GM19328 (cell line): ENCODE data around the gene ASB1.
A peak's percentile ranks its signal among the peaks of the same experiment; 100 is the strongest.

Experiments used
- ATAC-seq: cut with Tn5 transposase; IDR thresholded peaks from one replicate; pipeline ENCODE4 v1.9.1; 2021; ENCODE audit warnings: mild to moderate bottlenecking, moderate library complexity; ENCODE audit not compliant: unreplicated experiment

ASB1 gene

DNA sequence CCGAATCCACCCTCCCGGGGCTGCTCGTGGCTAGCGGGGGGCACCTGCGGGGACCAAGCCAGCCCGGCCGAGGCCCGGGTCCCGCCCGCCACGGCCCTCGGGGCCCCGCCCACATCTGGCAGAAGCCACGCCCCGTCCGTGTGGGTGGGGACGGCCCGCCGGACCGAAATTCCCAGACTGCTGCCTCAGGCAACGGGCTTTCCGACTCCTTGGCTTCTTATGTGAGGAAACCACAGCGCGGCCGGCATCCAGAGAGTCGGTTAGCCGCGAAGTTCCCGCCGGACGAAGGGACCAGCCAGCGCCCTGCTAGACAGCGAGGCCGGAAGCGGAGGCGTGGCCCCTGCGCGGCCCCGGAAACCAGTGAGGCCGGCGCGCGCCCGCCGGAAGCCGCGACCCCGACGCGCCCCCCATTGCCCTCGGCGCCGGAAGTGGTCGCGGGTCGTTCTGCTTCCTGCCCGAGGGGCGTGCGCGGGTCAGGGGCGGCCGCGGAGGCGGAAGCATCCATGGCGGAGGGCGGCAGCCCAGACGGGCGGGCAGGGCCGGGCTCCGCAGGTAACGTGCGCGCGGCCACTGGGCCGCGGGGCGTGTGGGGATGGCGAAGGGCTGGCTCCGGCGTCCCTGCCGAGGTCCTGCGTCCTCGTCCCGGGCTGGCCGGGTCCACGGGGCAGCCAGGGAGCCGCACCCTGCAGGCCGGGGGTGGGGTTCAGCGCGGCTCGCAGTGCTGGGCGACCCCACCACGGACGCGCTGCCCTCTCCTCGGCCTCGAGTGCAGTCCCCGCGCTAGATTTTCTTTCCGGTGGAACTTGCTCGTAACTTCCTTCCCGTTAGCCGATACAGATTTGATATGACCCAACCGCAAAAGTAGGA, at the start of gene ASB1:
Gene ASB1, plus strand, starts transcription at position 360 of the 867 bp plus-strand sequence. Its CDS starts 144 bp downstream, at position 504.
- peak; percentile 78 for ATAC-seq

DNA sequence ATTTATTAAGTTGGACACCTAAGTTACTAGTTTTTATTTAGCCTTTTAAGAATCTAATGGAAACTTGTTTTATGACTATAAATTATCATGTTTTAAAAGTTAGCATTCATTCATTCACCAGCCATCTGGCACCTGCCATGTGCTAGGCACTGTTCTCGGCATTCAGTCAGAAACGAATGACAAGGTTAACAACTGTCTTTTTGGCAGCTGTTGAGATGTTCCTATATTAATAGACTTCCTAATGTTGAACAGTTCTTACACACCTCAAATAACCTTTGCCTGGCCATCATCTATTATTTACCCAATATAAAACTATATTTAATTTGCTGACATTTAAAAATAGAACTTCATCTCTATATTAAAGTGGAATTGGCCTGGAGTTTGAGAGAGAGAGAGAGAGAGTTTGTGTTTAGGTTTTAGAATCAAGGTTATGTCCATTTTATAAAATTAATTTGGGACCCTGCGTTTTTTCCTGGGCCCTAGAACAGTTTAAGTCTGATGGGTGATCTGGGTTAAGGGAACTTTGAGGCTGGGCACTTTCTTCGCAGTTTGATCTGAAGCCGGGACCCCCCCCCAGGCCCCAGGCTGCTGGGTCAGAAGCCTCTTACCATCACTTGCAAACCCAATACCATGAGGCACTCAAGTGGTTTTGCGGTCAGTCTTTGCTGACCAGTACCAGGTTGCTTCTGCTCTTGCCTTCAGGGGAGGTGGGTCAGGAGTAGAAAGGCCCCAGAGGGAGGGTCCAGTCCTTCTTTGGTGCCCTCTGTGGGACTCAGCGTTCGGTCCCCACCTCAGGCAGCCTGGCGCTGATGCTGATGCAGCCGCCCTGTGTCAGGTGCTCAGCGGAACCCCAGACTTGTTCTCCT, 48.3 kb upstream of the ASB1 start:
- ATAC-seq = no peak

DNA sequence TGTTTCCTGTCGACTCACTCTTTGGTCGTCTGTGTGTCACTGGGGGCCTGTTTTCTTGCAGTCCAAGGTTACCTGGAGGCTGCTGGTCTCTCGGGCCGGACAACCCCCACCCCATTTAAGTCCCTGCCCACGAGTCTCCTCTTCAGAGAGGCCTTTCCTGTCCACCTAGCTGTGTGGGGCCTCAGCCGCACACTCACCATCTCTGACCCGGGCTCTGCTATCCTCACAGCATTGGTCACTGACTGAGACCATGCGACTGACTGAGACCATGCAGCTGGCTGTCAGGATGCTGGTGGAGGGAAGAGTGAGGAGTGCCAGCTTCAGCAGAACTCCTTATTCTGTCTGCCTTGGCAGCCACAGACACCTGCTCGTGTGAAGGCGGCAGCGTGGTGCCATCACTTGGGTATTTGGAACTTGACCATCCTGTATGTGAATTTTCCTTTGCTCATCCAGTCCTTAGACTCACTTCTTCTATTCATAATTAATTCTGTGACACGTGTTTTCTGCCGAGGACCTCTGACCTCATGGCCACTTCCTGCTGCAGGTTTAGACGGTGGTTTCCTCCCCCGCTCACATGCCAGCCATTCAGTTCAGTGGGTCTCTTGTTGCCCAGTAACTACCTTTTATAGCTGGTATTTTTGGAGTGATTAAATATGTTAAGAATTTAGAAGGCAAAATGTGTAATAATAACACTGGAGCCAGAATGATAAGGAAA, 47.5 kb upstream of the ASB1 start:
- ATAC-seq = no peak

GRCh38 chr2:238380336-238380735, 46.4 kb upstream of the ASB1 start:
- no peak for ATAC-seq

GRCh38 chr2:238380785-238381184, 45.9 kb upstream of the ASB1 start:
- no peak for ATAC-seq

- no peak for ATAC-seq
Measured at GRCh38 chr2:238381341-238382115, 45.2 kb upstream of the ASB1 start.

DNA sequence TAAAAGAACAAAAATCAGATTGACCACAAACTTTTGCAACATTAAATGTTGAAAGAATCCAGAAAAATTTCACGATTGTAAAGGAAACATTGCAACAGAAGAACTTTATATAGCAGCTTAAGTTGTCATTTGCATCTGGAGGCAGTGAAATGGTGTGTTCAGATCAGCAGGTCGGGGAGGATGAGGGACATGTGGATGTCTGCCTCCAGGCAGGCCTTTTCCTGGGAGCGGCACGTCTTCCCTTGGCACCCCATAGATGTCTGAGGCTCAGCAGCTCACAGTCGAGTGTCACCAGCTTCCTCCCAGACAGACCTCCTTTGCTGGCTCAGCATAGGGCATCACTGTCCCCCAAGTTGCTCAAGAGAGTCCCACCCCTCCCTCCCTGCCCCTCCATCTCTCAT, 44.3 kb upstream of the ASB1 start:
- ATAC-seq = no peak

GRCh38 chr2:238383135-238383534, 43.6 kb upstream of the ASB1 start:
- no peak for ATAC-seq

DNA sequence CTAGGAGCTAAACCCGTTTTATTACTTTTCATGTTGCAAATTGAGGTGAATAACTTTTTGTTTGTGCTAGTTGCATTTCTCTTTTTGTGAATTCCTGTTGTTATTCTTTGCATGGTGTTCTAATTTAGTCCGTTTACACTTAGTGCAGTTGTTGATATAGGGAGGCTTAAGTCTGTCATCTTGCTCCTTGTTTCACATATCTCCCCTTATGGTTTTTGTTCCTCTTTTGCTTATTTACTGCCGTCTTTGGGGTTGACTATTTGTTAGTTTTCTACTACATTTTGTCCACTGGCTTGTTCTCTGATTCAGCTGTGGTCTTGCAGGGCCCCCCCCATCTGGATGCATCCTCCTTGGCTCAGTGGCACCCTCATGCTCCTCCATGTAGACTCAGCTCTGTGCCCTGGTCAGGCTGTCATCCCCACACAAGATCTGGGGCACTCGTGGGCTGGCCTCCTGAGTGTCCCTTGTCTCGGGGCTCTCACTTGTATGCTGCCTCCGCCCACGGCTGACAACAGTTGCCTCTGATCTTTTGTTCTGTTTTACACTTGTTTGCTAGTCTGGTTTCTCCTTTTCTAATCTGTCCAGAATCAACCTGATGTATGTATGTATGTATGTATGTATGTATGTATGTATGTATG, 42.9 kb upstream of the ASB1 start:
- ATAC-seq = no peak

- no peak for ATAC-seq
Measured at GRCh38 chr2:238387332-238387731, 39.4 kb upstream of the ASB1 start.

DNA sequence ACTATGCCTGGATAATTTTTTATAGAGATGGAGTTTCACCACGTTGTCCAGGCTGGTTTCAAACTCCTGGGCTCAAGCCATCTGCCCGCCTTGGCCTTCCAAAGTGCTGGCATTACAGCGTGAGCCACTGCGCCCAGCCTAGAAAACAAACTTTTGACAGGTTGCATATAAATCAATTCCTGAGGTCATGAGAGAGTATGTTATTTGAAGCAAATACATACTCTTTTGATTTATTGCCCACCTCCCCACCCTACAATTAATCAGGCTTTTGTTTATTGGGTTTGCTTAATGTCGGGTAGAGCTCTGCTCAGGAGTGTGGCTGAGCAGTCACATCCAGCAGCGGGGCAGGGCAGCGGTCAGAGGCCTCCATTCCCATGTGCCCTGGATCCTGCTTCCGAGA, 37.9 kb upstream of the ASB1 start:
- no peak for ATAC-seq

DNA sequence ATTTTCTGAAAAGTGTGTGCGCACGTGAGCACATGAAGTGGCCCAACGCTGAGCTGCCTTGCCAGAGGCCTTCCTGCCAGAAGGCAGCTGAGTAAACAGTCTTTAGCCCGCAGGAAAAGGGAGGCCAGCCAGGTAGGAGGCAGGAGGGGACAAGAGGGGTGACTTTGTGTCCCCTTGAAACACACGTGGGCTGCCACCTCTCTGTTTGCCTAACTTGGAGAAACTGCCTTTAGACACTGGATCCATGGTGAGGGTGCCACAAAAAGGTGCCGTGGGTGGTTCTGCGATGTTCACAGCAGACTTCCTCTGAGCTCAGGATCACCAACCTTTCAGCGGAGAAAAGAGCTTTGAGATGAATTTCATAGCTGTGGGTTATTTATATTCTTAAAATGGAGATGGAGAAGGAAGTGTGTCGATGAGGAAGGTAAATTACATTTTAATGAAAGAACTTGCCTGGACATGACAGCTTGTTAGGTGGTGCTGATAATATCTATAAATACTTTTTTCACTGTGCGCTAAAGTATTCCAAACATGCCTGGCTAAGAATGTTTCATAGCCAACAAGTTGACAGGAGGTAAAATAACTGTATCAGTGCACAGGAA, 36.6 kb upstream of the ASB1 start:
- ATAC-seq = no peak

GRCh38 chr2:238391042-238391689, 35.6 kb upstream of the ASB1 start:
- no peak for ATAC-seq

GRCh38 chr2:238396663-238397062, 30.1 kb upstream of the ASB1 start:
- ATAC-seq = no peak

DNA sequence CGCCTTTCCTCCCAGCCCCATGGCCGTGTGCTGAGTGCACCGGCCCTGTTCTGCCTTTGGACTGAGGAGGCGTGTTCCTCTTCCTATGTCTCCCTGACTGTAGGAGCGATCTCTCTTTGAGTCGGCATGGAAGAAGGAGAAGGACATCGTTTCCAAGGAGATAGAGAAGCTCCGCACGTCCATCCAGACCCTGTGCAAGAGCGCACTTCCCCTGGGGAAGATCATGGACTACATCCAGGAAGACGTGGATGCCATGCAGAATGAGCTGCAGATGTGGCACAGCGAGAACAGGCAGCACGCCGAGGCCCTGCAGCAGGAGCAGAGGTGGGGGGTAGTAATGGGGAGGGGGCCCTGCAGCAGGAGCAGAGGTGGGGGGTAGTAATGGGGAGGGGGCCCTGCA, 29.4 kb upstream of the ASB1 start:
- no peak for ATAC-seq

DNA sequence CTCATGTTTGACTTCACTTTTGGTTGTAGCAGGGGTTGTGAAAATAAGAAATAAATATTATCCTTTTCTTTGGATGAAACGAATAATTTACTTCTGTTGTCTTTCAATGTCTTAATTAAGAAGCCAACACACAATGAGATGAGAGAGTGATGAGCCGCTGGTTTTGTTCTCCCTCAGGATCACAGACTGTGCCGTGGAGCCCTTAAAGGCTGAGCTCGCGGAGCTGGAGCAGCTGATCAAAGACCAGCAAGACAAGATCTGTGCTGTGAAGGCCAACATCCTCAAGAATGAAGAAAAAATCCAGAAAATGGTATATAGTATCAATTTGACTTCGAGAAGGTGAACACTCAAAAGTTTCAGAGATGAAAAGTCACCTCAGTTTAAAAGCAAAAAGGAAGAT, 28.1 kb upstream of the ASB1 start:
- ATAC-seq = no peak

- no peak for ATAC-seq
Measured at GRCh38 chr2:238399094-238399493, 27.6 kb upstream of the ASB1 start.

GRCh38 chr2:238401551-238401950, 25.2 kb upstream of the ASB1 start:
- no peak for ATAC-seq
